Parathyroid adenoma (tissue), 2 donors: ENCODE results near the gene NEK10.
"Not testable (repeated sequence)": the region's sequence is repeated elsewhere in the genome, so short reads cannot be mapped to it uniquely, and the experiment has no call there.

Source experiments
- H2AFZ ChIP-seq: fragments of 300-600 bp; sonication (generic); one replicate; pipeline ENCODE4 v1.7.0; 2017; ENCODE audit warnings: antibody characterized with exemption, mild to moderate bottlenecking
- H3K27ac ChIP-seq: fragments of 300-600 bp; sonication (generic); one replicate; pipeline ENCODE4 v1.7.0; 2017
- H3K27me3 ChIP-seq: fragments of 300-600 bp; sonication (generic); one replicate; pipeline ENCODE4 v1.7.0; 2017; ENCODE audit warnings: low read length; ENCODE audit not compliant: control insufficient read depth, insufficient read depth
- H3K36me3 ChIP-seq: fragments of 300-600 bp; sonication (generic); one replicate; pipeline ENCODE4 v1.7.0; 2017; ENCODE audit warnings: low read length; ENCODE audit not compliant: control insufficient read depth, insufficient read depth
- H3K4me1 ChIP-seq: fragments of 300-600 bp; sonication (generic); one replicate; pipeline ENCODE4 v1.7.0; 2017; ENCODE audit warnings: control low read depth
- H3K4me2 ChIP-seq: fragments of 300-600 bp; sonication (generic); one replicate; pipeline ENCODE4 v1.7.0; 2017; ENCODE audit warnings: low read length
- H3K4me3 ChIP-seq: fragments of 300-600 bp; sonication (generic); one replicate; pipeline ENCODE4 v1.7.0; 2017; ENCODE audit warnings: low read depth, low read length
- H3K79me2 ChIP-seq: fragments of 300-600 bp; sonication (generic); one replicate; pipeline ENCODE4 v1.7.0; 2017; ENCODE audit warnings: control low read depth
- H3K9ac ChIP-seq: fragments of 300-600 bp; sonication (generic); one replicate; pipeline ENCODE4 v1.7.0; 2017; ENCODE audit warnings: mild to moderate bottlenecking
- H3K9me3 ChIP-seq: fragments of 300-600 bp; sonication (generic); one replicate; pipeline ENCODE4 v1.7.0; 2017; ENCODE audit warnings: low read length; ENCODE audit not compliant: control insufficient read depth
- TF ChIP-seq, protein P1 (sequence below): fragments of 300-600 bp; sonication (generic); IDR thresholded peaks from one replicate; pipeline ENCODE4 v1.7.0; 2017; ENCODE audit warnings: antibody characterized with exemption, mild to moderate bottlenecking
- donor health status: primary hyperparathyroidism.

The NEK10 gene

DNA sequence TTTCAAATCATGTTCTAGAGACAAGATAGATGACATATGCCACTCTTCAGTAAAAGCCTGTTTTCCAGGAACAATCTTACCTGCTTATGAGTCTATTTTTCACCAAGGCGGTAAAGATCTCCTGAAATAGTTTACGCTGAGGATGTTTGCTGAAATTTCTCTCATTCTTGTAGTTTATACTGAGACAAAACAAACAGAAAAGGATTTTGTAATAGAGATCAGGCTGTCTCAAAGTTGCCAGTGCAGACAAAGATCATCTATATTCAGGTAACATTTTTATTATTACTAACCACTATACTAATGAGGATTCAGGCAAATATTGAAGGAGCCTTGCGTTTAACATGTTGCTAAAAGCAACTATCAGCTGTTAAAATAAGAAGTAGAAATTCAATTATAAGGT is 25.0 kb downstream of the NEK10 start:
- no peaks in the 10 kb centered on the region for H3K4me1 ChIP-seq
- H3K9ac ChIP-seq, result no peak overlapping the region
- no peak overlapping the region for H3K4me2 ChIP-seq
- no peaks in the 10 kb centered on the region for H3K27me3 ChIP-seq
- no peaks in the 10 kb centered on the region for H3K79me2 ChIP-seq
- no peak overlapping the region for H3K27ac ChIP-seq
- H2AFZ ChIP-seq, result no peak overlapping the region
- TF ChIP-seq, protein P1, sequence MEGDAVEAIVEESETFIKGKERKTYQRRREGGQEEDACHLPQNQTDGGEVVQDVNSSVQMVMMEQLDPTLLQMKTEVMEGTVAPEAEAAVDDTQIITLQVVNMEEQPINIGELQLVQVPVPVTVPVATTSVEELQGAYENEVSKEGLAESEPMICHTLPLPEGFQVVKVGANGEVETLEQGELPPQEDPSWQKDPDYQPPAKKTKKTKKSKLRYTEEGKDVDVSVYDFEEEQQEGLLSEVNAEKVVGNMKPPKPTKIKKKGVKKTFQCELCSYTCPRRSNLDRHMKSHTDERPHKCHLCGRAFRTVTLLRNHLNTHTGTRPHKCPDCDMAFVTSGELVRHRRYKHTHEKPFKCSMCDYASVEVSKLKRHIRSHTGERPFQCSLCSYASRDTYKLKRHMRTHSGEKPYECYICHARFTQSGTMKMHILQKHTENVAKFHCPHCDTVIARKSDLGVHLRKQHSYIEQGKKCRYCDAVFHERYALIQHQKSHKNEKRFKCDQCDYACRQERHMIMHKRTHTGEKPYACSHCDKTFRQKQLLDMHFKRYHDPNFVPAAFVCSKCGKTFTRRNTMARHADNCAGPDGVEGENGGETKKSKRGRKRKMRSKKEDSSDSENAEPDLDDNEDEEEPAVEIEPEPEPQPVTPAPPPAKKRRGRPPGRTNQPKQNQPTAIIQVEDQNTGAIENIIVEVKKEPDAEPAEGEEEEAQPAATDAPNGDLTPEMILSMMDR, result no peak
- no peak overlapping the region for H3K4me3 ChIP-seq
- no peaks in the 10 kb centered on the region for H3K36me3 ChIP-seq
- H3K9me3 ChIP-seq, result no peaks in the 10 kb centered on the region

DNA sequence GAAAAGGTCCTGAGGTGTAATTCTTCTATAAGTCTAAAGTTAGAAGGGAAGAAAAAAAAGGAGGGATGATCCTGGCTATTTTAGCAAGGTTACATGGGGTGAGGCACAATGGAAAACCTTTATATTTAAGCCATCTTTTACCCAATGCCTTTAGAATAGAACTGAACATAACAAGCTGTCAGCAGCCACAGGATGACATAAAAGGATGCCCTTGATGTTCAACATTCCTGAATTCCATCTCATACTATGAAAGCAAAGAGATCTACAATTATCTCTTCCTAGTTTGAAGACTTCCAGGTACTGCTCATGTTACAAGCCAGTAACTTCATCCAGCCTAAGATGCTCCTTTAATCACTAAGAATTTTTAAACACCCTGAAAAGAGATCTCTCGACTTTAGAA is 26.9 kb downstream of the NEK10 start:
- no peaks in the 10 kb centered on the region for H3K36me3 ChIP-seq
- no peak overlapping the region for H2AFZ ChIP-seq
- no peak overlapping the region for H3K4me2 ChIP-seq
- no peak overlapping the region for H3K4me3 ChIP-seq
- H3K79me2 ChIP-seq, result no peaks in the 10 kb centered on the region
- TF ChIP-seq, protein P1, result no peak
- H3K27me3 ChIP-seq, result no peaks in the 10 kb centered on the region
- H3K9me3 ChIP-seq, result no peaks in the 10 kb centered on the region
- no peak overlapping the region for H3K9ac ChIP-seq
- no peaks in the 10 kb centered on the region for H3K4me1 ChIP-seq
- no peak overlapping the region for H3K27ac ChIP-seq

DNA sequence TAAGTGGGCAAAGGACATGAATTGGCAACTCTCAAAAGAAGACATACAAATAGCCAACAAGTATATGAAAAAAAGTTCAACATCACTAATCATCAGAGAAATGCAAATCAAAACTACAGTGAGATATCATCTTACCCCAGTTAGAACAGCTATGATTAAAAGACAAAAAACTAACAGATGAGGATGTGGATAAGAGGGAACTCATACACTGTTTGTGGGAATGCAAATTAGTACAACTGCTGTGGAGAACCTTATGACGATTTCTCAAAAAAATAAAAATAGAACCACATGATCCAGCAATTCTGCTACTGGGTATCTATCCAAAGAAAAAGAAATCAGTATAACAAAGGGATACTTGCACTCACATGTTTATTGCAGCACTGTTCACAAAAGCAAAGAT is 28.6 kb downstream of the NEK10 start:
- H3K36me3 ChIP-seq, result no peaks in the 10 kb centered on the region
- H3K27ac ChIP-seq, result no peak overlapping the region
- no peak overlapping the region for H3K4me2 ChIP-seq
- no peaks in the 10 kb centered on the region for H3K79me2 ChIP-seq
- no peak overlapping the region for H3K4me3 ChIP-seq
- no peak overlapping the region for H2AFZ ChIP-seq
- H3K27me3 ChIP-seq, result no peaks in the 10 kb centered on the region
- H3K4me1 ChIP-seq, result no peaks in the 10 kb centered on the region
- H3K9me3 ChIP-seq, result no peaks in the 10 kb centered on the region
- TF ChIP-seq, protein P1, result no peak
- H3K9ac ChIP-seq, result no peak overlapping the region

DNA sequence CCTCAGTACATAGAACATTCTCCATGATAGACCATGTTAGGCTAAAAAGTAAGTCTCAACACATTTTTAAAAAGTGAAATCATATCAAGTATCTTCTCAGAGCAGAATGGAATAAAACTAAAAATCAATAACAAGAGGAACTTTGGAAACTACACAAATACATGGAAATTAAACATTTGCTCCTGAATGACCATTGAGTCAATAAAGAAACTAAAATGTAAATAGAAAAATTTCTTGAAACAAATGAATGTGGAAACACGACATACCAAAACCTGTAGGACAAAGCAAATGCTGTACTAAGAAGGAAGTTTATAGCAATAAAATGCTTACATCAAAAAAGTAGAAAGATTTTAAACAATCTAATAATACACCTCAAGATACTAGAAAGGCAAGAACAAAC is 33.6 kb downstream of the NEK10 start:
- Histone ChIP-seq H3K9ac (no peak overlapping the region), H3K4me1 (no peaks in the 10 kb centered on the region), H3K27ac (no peak overlapping the region), H3K9me3 (no peaks in the 10 kb centered on the region), H3K36me3 (no peaks in the 10 kb centered on the region), H3K4me3 (no peak overlapping the region), H3K4me2 (no peak overlapping the region), H2AFZ (no peak overlapping the region), H3K27me3 (no peaks in the 10 kb centered on the region), H3K79me2 (no peaks in the 10 kb centered on the region)
- TF ChIP-seq, protein P1, result no peak

DNA sequence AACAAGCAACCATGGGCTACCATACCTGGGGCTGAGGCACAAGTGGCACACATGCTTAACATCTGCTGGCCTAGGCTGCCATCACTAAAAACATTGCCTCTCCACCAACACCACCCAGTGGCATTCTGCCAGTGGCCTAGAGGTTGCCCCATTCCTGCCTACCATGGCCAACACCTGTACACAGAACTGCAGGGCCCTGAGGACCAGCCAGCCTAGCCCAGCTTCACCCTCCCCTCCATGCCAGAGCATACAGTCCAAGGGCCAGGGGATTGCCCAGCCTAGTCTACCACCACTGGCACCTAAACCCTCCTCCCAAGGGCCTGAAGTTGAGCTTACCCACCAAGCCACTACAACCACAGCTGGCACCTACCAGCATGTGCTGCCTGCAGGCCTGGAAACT is 35.3 kb downstream of the NEK10 start:
- Histone ChIP-seq H3K36me3 (no peaks in the 10 kb centered on the region), H3K9ac (no peak overlapping the region), H2AFZ (no peak overlapping the region), H3K79me2 (no peaks in the 10 kb centered on the region), H3K27me3 (no peaks in the 10 kb centered on the region), H3K4me2 (no peak overlapping the region), H3K4me3 (no peak overlapping the region), H3K4me1 (no peaks in the 10 kb centered on the region), H3K27ac (no peak overlapping the region), H3K9me3 (no peaks in the 10 kb centered on the region)
- TF ChIP-seq, protein P1, result no peak

DNA sequence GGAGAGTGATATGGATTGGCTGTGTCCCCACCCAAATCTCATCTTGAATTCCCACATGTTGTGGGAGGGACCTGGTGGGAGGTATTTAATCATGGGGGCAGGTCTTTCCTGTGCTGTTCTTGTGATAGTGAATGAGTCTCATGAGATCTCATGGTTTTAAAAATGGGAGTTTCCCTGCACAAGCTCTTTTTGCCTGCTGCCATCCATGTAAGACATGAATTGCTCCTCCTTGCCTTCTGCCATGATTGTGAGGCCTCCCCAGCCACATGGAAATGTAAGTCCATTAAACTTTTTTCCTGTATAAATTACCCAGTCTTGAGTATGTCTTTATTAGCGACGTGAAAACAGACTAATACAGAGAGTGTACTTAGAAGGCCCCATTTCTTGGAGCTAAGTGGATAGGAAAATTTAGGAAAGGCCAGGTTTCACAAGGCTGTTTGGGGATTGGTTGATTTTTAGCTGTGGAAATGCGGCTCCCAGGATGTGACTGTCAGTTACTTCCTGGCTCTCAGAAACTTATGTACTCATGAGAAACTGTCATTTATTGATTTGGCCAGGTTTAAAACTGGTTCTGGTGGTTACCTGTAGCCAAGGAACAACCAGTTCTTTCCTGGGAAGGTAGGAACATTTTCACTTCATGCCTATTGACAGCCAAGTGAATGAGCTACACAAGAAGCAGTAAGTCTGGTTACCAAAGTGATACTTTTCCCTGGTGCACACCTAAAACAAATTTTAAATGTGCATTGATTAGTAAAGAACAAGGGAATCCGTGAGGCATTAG is 40.0 kb downstream of the NEK10 start:
- H2AFZ ChIP-seq, H3K4me2 ChIP-seq, H3K9ac ChIP-seq, H3K9me3 ChIP-seq, H3K27ac ChIP-seq, H3K27me3 ChIP-seq, H3K79me2 ChIP-seq, H3K4me1 ChIP-seq, H3K4me3 ChIP-seq, H3K36me3 ChIP-seq: not testable (repeated sequence)
